HG02981 (cell line): ENCODE measurements around the gene HS1BP3.

Experiments
- ATAC-seq: cut with Tn5 transposase; IDR thresholded peaks from one replicate; pipeline ENCODE4 v1.9.1; 2021; ENCODE audit warnings: mild to moderate bottlenecking, moderate library complexity; ENCODE audit not compliant: unreplicated experiment

HS1BP3 gene

DNA sequence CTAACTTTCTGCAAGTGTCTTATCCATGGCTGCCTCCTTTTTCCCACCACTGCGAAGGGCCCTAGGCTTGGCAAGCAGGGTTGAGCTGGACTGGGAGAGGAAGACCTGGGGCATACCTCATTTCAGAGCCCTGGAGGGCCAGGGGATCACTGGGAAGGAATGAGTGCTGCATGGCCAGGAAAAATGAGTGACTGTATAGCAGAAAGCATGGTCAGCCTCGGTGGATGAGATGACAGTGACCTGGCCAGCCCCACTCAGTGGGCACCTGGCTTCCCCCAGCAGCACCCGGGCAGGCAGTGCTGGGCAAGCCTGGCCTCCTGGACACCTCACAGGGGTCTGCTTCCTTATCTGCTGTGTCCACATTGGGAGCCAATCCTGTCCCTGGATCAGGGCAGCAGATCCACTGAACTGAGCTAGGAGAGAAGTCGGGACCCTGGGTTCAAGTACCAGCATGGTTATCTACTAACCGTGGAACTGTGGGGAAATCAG lies 76.4 kb downstream of the HS1BP3 start:
- ATAC-seq = no peak

DNA sequence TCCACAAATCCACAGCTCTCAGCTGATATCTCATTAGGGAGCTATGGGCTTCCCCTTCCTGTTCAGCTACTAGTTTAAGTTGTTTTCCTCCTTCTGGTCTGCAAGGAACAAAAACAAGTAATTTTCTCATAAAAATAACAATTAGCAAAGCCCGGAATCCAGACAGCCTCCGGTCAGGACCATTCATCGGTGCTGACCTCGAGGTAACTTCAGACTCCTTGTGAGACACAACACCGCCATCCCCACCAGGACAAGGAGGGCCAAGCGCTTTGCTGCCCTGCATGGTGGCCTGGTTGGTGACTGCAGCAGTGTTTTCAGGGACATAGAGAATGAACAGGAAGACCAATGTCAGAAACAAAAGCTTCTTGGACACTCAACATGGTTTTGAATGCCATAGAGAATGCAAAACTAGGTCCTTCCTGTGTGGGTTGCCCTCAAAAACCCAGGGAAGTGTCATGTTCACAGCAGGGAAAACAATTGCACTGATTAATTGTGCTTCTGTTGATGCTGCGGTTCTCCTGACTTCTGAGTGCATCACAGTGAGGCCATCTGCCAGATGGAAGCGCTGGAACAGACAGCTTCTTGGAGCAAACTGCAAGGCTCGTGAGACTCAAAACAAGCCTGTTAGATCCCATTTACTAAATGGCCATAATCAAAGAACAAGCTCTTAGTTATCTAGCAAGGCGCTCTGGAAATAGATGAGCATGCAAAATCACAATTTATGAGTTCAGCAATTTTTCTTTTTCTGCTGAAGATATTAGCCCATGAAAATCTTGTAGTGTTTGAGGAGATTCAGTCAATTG lies 77.1 kb downstream of the HS1BP3 start:
- no peak for ATAC-seq

DNA sequence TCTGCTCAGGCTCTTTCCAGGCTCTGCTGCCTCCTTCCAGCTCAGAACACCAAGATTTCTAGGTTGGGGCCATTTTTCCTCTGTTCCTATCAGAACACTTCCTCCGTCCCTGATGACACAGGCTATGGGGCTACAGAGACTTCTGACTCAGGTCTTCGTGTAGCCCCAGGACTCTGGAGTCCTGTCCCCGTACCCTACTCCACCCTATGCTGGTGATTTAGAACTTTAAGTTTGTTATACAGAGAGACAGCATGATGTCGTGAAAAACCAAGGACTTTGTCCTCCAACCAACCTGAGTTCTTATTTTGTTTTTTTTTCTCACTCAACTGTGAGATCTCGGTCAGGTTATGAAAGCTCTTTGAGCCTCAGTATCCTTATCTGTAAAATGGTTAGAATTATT lies 78.7 kb downstream of the HS1BP3 start:
- no peak for ATAC-seq

DNA sequence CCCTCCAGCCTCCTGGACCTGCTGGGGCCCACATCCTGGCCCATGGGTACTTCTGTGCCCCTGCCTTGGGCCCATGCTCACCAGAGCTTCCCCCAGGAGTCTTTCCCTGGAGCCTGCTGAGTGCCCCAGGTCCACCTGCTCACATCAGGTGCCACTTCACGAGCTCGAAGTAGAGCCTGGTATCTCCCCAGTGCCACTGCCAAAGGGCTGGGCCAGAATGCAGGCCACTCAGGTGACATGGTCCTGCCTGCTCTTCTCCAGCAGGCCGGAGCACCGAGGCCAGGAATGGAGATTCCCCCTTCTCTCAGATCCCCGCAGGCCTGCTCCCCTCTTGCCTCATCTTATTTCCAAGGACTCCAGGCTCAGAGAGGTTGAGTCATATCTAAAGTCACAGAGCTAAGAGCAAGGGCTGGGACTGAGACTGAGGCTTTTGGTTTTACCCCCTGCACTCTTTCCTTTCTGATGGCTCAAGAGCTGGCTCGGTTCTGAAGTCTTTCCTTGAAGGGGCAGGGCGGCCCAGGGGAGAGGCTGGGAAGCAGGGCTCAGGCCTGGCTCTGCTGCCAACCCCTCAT lies 79.2 kb downstream of the HS1BP3 start:
- ATAC-seq = no peak

DNA sequence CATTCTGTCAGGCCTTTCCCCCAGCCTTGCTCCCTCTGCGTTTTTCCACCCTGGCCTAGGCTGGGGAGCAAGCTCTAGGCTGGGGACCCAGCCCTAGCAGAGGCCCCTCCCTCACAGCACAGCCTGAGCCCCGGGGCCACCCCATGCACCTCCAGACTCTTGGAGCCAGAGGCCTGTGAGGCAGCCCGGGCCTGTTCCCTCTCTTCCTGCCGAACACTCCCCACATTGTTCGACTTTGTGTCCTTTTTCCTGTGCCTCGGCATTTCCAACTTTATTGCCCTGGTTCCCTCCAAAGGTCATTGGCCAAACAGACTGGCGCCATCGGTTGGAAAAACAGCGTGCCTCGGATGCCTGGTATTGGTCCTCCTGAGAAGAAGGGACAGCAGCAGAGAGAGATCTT lies 79.7 kb downstream of the HS1BP3 start:
- ATAC-seq = no peak

DNA sequence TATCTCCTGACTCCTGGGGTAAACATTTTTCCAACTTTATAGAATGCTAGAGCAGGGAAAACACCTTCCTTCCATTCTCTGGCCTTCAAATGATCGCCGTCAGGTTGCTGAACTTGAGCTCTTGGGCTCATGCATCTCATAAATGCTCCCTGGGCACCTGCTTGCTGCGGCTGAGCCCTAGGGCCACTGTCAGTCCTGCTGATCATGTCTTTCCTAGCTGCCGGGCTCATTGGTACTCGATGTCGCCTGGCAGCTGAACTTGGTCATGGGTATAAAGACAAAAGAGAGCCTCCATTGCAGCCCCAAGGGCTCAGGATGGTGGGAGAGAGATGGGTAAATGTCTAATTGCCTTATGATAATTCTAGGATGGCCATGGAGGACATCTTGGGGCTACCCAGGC lies 80.6 kb downstream of the HS1BP3 start:
- no peak for ATAC-seq

DNA sequence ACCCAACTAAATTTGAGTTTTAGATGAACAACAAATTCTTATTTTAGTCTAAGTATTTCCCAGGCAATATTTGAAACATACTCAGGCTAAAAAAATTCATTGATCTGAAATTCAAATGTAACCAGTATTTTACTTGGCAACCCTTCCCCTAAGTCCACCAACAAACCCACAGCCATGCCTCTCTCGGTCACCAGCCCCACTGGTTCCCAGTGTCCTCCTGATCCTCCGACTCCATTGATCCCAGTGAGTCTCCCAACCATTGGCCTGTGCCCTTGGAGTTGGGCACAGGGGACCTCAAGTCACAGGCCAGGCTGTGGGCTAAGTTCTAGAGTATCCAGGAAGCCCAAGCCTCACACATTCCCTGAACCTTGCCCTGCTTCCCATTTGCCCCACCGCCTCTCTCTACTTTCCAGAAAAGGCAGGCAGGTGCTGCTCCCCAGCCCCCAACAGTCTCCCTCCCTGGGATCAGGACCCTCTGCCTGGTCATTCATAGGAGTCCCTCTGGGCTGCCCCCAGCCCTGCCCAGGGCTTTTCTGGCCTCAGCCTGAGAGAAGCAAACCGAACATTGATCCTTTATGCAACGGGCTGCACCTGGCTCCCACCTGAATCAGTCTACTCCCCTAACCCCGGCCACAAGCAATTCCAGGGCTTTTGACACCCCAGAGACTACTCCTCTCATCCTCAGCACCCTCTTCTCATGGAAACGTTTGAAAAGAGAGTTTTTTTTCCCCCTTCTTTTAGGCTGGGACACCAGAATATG lies 81.3 kb downstream of the HS1BP3 start:
- ATAC-seq = no peak

DNA sequence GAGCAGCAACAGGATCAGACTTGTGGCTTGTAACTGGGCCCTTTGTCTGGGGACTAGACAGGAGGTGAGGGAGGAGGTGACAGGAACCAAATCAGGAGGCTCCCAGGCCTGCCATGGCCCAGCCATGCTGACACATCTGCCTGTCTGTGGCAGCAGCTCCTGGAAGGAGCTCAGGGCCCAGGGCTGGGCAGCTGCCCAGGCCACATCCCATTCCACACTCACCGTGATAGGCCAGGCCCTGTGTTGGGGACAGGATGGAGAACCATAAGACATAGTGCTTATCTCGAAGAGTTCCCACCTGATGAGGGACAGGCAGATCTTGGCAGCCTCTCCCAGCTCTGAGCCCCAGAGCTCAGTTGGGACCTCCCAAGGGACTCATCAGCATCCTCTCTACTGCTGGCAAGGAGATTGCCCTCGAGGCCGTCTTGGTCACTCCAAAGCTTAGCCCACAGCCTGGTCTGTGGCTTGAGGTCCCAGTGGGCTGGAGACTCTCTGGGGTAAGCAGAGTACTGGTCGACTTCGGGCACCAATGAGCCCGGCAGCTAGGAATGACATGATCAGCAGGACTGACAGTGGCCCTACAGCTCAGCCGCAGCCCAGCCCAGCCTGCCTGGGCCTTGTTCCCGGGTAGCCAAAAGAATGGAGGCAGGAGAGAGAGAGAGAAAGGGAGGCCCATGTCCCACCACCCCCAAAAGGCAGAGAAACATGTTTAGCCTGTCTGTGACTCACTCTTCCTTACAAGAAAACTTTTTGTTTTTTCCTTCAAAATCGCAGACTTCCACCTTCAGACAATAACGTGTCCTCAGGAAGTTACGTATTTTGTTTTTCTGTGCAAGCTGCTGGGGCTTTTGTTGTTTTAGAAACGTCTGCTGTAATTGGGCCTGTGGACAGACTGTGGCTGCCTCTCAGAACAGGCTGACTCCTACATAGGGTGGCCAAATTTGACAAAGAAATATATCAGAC lies 82.1 kb downstream of the HS1BP3 start:
- ATAC-seq = no peak

DNA sequence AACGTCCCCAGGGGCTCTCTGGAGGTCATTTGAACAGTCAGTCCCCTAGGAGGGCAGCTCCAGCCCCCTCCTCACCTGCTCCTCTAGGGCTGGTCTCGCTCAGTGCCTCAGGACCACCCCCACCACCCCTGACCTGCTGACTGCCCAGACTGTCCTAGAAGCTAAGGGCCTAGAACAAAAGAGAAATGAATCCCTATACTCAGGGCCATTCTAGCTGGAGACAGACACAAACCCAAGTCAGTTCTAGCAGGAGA lies 83.0 kb downstream of the HS1BP3 start:
- no peak for ATAC-seq
